ENCODE results near the gene METRNL.

The METRNL gene

GRCh38 chr17:83111516-83112282 lies 32.3 kb downstream of the METRNL start:
- Histone ChIP-seq H3K9me3 (ENCODE audit: control insufficient read depth, insufficient read depth, low read length) (no peaks in the 10 kb centered on the region), H3K27me3 (ENCODE audit: control insufficient read depth, low read length) (0 out of 2 replicates have a peak, but pooled peaks cover 5% of the 10 kb centered on the region), H3K4me3 (ENCODE audit: low read length) (no peak overlapping the region), H3K9me2 (replicated peaks; ENCODE audit: control insufficient read depth, low read length) (no peaks in the 10 kb centered on the region), H3K4me1 (ENCODE audit: control insufficient read depth, low read length) (peaks cover 21% of the 10 kb centered on the region), H3K27ac (ENCODE audit: low read depth, low read length) (no peak overlapping the region), H3K79me2 (ENCODE audit: control insufficient read depth, low read length) (no peaks in the 10 kb centered on the region), H3K36me3 (ENCODE audit: control insufficient read depth, low read length) (no peaks in the 10 kb centered on the region), H3F3A (ENCODE audit: control insufficient read depth, insufficient read depth) (peaks cover 3% of the 10 kb centered on the region), H3K4me2 (ENCODE audit: low read length) (no peak overlapping the region), H4K20me1 (ENCODE audit: control insufficient read depth, insufficient read depth, low read depth, low read length) (no peaks in the 10 kb centered on the region)
- no peak for TF ChIP-seq EZH2phosphoT487 (IDR thresholded peaks at IDR 0.05; ENCODE audit: borderline replicate concordance, low read length)
- no peak for TF ChIP-seq CTCF (IDR thresholded peaks at IDR 0.05; ENCODE audit: low read depth, low read length, poor library complexity, severe bottlenecking)

- Histone ChIP-seq H3K9me2 (replicated peaks; ENCODE audit: control insufficient read depth, low read length) (no peaks in the 10 kb centered on the region), H3F3A (ENCODE audit: control insufficient read depth, insufficient read depth) (no peaks in the 10 kb centered on the region), H3K4me3 (ENCODE audit: low read length) (no peak overlapping the region), H3K4me2 (ENCODE audit: low read length) (no peak overlapping the region), H3K79me2 (ENCODE audit: control insufficient read depth, low read length) (no peaks in the 10 kb centered on the region), H4K20me1 (ENCODE audit: control insufficient read depth, insufficient read depth, low read depth, low read length) (no peaks in the 10 kb centered on the region), H3K9me3 (ENCODE audit: control insufficient read depth, insufficient read depth, low read length) (no peaks in the 10 kb centered on the region), H3K4me1 (ENCODE audit: control insufficient read depth, low read length) (peaks cover 5% of the 10 kb centered on the region), H3K27me3 (ENCODE audit: control insufficient read depth, low read length) (no peaks in the 10 kb centered on the region), H3K36me3 (ENCODE audit: control insufficient read depth, low read length) (no peaks in the 10 kb centered on the region), H3K27ac (ENCODE audit: low read depth, low read length) (no peak overlapping the region)
- no peak for TF ChIP-seq EZH2phosphoT487 (IDR thresholded peaks at IDR 0.05; ENCODE audit: borderline replicate concordance, low read length)
- TF ChIP-seq CTCF (IDR thresholded peaks at IDR 0.05; ENCODE audit: low read depth, low read length, poor library complexity, severe bottlenecking), result no peak
These were observed 34.0 kb downstream of the METRNL start for GRCh38 chr17:83113381-83113780.

- H3K27me3 ChIP-seq (ENCODE audit: control insufficient read depth, low read length), result no peaks in the 10 kb centered on the region; the same call in 1 of the 2 replicates
- H3K4me2 ChIP-seq (ENCODE audit: low read length), result no peak overlapping the region
- H3K4me3 ChIP-seq (ENCODE audit: low read length), result no peak overlapping the region
- H3K27ac ChIP-seq (ENCODE audit: low read depth, low read length), result no peak overlapping the region
- TF ChIP-seq EZH2phosphoT487 (IDR thresholded peaks at IDR 0.05; ENCODE audit: borderline replicate concordance, low read length), result no peak
- no peak for TF ChIP-seq CTCF (IDR thresholded peaks at IDR 0.05; ENCODE audit: low read depth, low read length, poor library complexity, severe bottlenecking)
- H4K20me1 ChIP-seq (ENCODE audit: control insufficient read depth, insufficient read depth, low read depth, low read length), result no peaks in the 10 kb centered on the region
- no peaks in the 10 kb centered on the region for H3K79me2 ChIP-seq (ENCODE audit: control insufficient read depth, low read length)
- H3K36me3 ChIP-seq (ENCODE audit: control insufficient read depth, low read length), result no peaks in the 10 kb centered on the region
- peaks cover 4% of the 10 kb centered on the region for H3F3A ChIP-seq (ENCODE audit: control insufficient read depth, insufficient read depth)
- H3K9me3 ChIP-seq (ENCODE audit: control insufficient read depth, insufficient read depth, low read length), result no peaks in the 10 kb centered on the region
- H3K9me2 ChIP-seq (replicated peaks; ENCODE audit: control insufficient read depth, low read length), result no peaks in the 10 kb centered on the region
- peaks cover 2% of the 10 kb centered on the region for H3K4me1 ChIP-seq (ENCODE audit: control insufficient read depth, low read length)
These were observed 34.4 kb downstream of the METRNL start for GRCh38 chr17:83113792-83114191.
